Measurements from ENCODE around the gene MBP. TPM values are rescaled to one million over a fixed set of nuclear protein-coding genes. Genes with fewer than 3 reads are reported as not detected.

Gene MBP
- total and polyA plus RNA-seq, 2 of the 13 experiments (the other 11 are each of a cell fraction or from before 2014, with no cell fraction given): 5.0 to 8.5 TPM

DNA sequence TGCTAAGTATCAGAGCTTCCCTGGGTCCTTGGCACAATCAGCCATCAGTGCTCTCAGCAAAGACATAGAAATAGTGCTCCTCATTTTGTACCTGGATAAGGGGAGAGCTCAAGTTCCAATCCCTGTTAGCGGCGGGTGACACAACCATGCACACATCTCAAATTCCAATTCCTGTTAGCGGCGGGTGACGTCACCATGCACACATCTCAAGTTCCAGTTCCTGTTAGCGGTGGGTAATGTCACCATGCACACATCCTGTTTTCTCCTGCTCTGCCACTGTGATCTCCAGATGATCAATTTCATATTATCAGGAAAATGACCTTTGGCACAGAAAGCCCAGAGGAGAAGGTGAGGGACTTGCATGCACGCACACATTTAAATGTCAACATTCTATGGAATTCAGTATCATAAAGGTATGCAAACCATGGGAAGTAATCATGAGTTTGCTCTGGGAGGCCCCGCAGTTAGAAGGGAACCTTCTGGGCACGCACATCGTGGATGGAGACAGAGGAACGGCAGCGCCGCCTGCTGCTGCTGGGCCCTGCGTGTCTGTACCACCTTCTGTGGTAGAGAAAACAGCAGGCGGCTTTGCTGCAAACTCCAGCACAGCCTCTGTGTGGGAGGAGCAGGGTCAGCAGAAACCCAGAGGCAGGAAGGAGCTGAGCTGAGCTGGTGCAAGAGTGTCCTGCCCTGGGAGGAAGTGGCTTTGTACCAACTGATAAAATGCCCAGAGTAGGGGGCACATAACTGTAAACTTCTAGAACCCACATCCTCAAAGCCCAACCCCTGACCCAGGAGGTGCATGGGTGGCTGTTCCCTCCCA is 77.8 kb downstream of the MBP start (continued):
- TF ChIP-seq ZNF160 (CRISPR knock-in tag; IDR thresholded peaks at IDR 0.05) (0 out of 2 replicates have a peak, but pooled peaks have one; percentile 65), ZNF263 (CRISPR knock-in tag; IDR thresholded peaks at IDR 0.05) (peak; percentile 82), SOX6 (IDR thresholded peaks at IDR 0.05) (no peak), SOX6 (CRISPR knock-in tag; IDR thresholded peaks at IDR 0.05) (peak; percentile 46), PTBP1 (IDR thresholded peaks at IDR 0.05; ENCODE audit: low read depth, low read length, poor library complexity, severe bottlenecking) (no peak)
- TF ChIP-seq, protein P1, sequence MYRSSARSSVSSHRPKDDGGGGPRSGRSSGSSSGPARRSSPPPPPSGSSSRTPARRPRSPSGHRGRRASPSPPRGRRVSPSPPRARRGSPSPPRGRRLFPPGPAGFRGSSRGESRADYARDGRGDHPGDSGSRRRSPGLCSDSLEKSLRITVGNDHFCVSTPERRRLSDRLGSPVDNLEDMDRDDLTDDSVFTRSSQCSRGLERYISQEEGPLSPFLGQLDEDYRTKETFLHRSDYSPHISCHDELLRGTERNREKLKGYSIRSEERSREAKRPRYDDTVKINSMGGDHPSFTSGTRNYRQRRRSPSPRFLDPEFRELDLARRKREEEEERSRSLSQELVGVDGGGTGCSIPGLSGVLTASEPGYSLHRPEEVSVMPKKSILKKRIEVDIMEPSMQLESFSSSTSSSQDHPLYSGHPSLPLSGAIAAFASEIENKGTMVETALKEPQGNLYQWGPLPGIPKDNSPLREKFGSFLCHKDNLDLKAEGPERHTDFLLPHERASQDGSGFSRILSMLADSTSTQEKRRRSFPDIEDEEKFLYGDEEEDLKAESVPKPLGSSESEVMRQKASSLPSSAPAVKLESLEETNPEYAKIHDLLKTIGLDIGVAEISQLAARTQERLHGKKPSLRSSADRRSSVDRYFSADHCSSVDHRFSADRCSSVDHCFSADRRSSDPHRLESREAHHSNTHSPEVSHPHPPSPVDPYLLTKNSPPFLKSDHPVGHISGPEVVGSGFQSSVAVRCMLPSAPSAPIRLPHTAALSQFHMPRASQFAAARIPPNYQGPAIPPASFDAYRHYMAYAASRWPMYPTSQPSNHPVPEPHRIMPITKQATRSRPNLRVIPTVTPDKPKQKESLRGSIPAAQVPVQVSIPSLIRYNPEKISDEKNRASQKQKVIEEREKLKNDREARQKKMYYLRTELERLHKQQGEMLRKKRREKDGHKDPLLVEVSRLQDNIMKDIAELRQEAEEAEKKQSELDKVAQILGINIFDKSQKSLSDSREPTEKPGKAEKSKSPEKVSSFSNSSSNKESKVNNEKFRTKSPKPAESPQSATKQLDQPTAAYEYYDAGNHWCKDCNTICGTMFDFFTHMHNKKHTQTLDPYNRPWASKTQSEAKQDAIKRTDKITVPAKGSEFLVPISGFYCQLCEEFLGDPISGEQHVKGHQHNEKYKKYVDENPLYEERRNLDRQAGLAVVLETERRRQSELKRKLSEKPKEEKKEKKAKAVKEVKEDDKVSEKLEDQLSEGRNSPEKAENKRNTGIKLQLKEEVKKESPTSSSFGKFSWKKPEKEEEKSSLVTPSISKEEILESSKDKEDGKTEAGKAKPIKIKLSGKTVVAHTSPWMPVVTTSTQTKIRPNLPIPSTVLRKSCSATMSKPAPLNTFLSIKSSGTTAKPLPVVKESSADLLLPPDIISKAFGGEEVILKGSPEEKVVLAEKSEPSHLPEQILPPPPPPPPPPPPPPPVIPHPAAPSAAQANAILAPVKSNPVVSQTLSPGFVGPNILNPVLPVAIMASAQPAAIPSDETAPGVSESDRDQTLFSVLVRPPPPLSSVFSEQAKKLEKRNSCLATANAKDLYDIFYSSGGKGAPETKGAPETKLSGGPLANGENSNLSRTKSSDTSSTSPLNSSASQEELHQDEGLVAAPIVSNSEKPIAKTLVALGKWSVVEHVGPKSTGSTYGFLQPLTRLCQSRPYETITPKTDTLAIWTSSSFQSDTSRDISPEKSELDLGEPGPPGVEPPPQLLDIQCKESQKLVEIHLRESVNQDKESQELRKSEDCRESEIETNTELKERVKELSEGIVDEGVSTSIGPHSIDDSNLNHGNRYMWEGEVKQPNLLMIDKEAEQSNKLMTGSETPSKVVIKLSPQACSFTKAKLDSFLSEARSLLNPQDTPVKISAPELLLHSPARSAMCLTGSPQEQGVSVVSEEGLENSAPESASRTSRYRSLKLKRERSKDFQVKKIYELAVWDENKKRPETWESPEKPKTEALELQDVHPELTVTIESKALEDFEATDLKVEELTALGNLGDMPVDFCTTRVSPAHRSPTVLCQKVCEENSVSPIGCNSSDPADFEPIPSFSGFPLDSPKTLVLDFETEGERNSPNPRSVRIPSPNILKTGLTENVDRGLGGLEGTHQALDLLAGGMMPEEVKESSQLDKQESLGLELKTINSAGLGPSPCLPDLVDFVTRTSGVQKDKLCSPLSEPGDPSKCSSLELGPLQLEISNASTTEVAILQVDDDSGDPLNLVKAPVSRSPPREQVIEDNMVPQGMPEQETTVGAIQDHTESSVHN (CRISPR knock-in tag; IDR thresholded peaks at IDR 0.05): no peak
- TF ChIP-seq, protein P2, sequence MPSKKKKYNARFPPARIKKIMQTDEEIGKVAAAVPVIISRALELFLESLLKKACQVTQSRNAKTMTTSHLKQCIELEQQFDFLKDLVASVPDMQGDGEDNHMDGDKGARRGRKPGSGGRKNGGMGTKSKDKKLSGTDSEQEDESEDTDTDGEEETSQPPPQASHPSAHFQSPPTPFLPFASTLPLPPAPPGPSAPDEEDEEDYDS (CRISPR knock-in tag; IDR thresholded peaks at IDR 0.05): peak; percentile 34; the same call in 1 of the 2 replicates
- TF ChIP-seq, protein P3, sequence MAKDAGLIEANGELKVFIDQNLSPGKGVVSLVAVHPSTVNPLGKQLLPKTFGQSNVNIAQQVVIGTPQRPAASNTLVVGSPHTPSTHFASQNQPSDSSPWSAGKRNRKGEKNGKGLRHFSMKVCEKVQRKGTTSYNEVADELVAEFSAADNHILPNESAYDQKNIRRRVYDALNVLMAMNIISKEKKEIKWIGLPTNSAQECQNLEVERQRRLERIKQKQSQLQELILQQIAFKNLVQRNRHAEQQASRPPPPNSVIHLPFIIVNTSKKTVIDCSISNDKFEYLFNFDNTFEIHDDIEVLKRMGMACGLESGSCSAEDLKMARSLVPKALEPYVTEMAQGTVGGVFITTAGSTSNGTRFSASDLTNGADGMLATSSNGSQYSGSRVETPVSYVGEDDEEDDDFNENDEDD (CRISPR knock-in tag; IDR thresholded peaks at IDR 0.05; ENCODE audit: borderline replicate concordance): no peak

All from HepG2 (cell line).